Measurements from ENCODE around the gene DHX57. TPM values are rescaled to one million over a fixed set of nuclear protein-coding genes. Genes with fewer than 3 reads are reported as not detected.

Gene DHX57, protein sequence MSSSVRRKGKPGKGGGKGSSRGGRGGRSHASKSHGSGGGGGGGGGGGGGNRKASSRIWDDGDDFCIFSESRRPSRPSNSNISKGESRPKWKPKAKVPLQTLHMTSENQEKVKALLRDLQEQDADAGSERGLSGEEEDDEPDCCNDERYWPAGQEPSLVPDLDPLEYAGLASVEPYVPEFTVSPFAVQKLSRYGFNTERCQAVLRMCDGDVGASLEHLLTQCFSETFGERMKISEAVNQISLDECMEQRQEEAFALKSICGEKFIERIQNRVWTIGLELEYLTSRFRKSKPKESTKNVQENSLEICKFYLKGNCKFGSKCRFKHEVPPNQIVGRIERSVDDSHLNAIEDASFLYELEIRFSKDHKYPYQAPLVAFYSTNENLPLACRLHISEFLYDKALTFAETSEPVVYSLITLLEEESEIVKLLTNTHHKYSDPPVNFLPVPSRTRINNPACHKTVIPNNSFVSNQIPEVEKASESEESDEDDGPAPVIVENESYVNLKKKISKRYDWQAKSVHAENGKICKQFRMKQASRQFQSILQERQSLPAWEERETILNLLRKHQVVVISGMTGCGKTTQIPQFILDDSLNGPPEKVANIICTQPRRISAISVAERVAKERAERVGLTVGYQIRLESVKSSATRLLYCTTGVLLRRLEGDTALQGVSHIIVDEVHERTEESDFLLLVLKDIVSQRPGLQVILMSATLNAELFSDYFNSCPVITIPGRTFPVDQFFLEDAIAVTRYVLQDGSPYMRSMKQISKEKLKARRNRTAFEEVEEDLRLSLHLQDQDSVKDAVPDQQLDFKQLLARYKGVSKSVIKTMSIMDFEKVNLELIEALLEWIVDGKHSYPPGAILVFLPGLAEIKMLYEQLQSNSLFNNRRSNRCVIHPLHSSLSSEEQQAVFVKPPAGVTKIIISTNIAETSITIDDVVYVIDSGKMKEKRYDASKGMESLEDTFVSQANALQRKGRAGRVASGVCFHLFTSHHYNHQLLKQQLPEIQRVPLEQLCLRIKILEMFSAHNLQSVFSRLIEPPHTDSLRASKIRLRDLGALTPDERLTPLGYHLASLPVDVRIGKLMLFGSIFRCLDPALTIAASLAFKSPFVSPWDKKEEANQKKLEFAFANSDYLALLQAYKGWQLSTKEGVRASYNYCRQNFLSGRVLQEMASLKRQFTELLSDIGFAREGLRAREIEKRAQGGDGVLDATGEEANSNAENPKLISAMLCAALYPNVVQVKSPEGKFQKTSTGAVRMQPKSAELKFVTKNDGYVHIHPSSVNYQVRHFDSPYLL (N-terminal part only)
- total RNA-seq (2022; extraction: Qiagen RNA extraction; ENCODE audit: low read depth) = 20.1 to 22.4 TPM (median 21.4 TPM) in 5 replicates

GRCh38 chr2:38875576-38876367, at the start of gene DHX57, which contains the start of gene MORN2:
Gene DHX57, minus strand, starts transcription at chr2:38875934. Its CDS starts 7,529 bp downstream, at chr2:38868405.
Gene MORN2, plus strand, starts transcription at chr2:38875976.

GRCh38 chr2:38889575-38889974, 13.8 kb upstream of the DHX57 start, which contains the start of gene ARHGEF33:
Gene ARHGEF33, plus strand, starts transcription at chr2:38889875. Its CDS starts 29,573 bp downstream, at chr2:38919448.

DNA sequence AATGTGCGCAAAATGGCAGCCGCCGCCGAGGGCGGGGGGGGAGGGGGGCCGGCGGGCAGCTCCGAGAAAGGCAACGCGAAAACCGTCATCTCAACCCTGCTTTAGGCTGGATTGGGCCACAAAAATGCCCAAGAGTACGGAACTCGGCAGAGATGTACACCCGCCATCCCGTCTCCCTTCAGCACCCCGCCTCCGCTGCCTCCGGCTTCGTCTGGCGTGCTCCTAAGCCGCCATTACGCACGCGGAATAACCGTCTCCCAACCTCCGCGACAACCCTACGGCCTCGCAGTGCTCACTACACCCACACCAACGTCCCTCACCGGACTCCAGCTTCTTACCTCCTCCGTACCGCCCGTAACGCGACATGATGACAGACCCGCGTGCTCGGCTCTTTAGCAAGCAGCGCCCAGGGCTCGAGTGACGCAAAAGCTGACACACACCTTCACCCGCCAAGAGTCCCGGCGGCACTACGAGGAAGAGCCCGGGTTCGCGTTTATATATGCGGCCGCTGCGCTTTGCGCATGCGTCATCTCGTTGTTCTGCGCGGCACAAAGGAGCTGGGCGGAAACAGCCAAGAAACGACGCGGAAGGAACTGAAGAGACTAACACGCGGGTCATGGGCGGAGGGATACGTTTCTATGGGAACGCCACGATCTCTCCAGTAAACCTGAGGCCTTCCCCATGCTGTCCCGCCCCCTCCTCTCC, 124.7 kb downstream of the DHX57 start, which contains the start of gene SRSF7:
Gene SRSF7 (minus strand): TSS at position 471 of the 705 bp plus-strand sequence. CDS start 105 bp downstream, at position 366.

Other genes starting within 250 kb of the DHX57 start
- 17.3 to 22.7 TPM (median 19.2 TPM) in 5 replicates for gene GALM, start 209.8 kb downstream of the DHX57 start, total RNA-seq (2022; extraction: Qiagen RNA extraction; ENCODE audit: low read depth)
- 316 to 428 TPM (median 347 TPM) in 5 replicates for gene SRSF7, start 124.6 kb downstream of the DHX57 start, total RNA-seq (2022; extraction: Qiagen RNA extraction; ENCODE audit: low read depth)
- gene GEMIN6, start 97.7 kb downstream of the DHX57 start, total RNA-seq (2022; extraction: Qiagen RNA extraction; ENCODE audit: low read depth) = 35.7 to 45.6 TPM (median 44.3 TPM) in 5 replicates
- 36.8 to 51.2 TPM (median 43.1 TPM) in 5 replicates for gene MORN2, start within 50 bp of the DHX57 start, total RNA-seq (2022; extraction: Qiagen RNA extraction; ENCODE audit: low read depth)
- gene ARHGEF33, start 13.9 kb upstream of the DHX57 start, total RNA-seq (2022; extraction: Qiagen RNA extraction; ENCODE audit: low read depth) = 0.04 to 0.13 TPM (median 0.08 TPM) in 4 of 5 replicates, not detected in the other
- gene SOS1, start 245.1 kb upstream of the DHX57 start, total RNA-seq (2022; extraction: Qiagen RNA extraction; ENCODE audit: low read depth) = 10.3 to 19.2 TPM (median 18.1 TPM) in 5 replicates

Measured in A549 treated with DMSO at 1 μM for 4 hours (cell line).